Activated naive CD8-positive, alpha-beta T cell treated with anti-CD3 and anti-CD28 coated beads, Interleukin-2, amount 50 U/mL, for 16 hours (primary cell): ENCODE measurements around the gene GABRB2.
"Not testable (repeated sequence)": the region's sequence is repeated elsewhere in the genome, so short reads cannot be mapped to it uniquely, and the experiment has no call there.

Experiments used
- DNase-seq: peaks from one replicate; pipeline ENCODE4 v3.0.0-alpha.2; 2020; ENCODE audit warnings: low read depth, low spot score

The GABRB2 gene

GRCh38 chr5:161299053-161299452, 247.5 kb downstream of the GABRB2 start:
- DNase-seq = no peak

- DNase-seq = not testable (repeated sequence)
These were observed 249.1 kb downstream of the GABRB2 start for GRCh38 chr5:161297388-161297787.

- DNase-seq = no peak
These were observed 250.7 kb downstream of the GABRB2 start for GRCh38 chr5:161295721-161296250.

- no peak for DNase-seq
These were observed 258.5 kb downstream of the GABRB2 start for GRCh38 chr5:161288071-161288470.

GRCh38 chr5:161287436-161287835, 259.1 kb downstream of the GABRB2 start:
- no peak for DNase-seq

- DNase-seq = no peak
These were observed 260.4 kb downstream of the GABRB2 start for GRCh38 chr5:161286066-161286655.

- DNase-seq = no peak
These were observed 262.1 kb downstream of the GABRB2 start for GRCh38 chr5:161284445-161284844.

- DNase-seq = no peak
These were observed 263.2 kb downstream of the GABRB2 start for GRCh38 chr5:161283296-161283695.

- DNase-seq = no peak
These were observed 267.5 kb downstream of the GABRB2 start for GRCh38 chr5:161278739-161279660.

GRCh38 chr5:161277011-161277410, 269.5 kb downstream of the GABRB2 start:
- DNase-seq = no peak

GRCh38 chr5:161274951-161275350, 271.6 kb downstream of the GABRB2 start:
- no peak for DNase-seq

GRCh38 chr5:161273410-161273809, 273.1 kb downstream of the GABRB2 start:
- no peak for DNase-seq

GRCh38 chr5:161271816-161272215, 274.7 kb downstream of the GABRB2 start:
- DNase-seq = no peak

GRCh38 chr5:161269125-161269524, 277.4 kb downstream of the GABRB2 start:
- no peak for DNase-seq

- DNase-seq = no peak
These were observed 279.6 kb downstream of the GABRB2 start for GRCh38 chr5:161266954-161267353.

- no peak for DNase-seq
These were observed 281.5 kb downstream of the GABRB2 start for GRCh38 chr5:161265006-161265405.

GRCh38 chr5:161263191-161263590, 283.3 kb downstream of the GABRB2 start:
- DNase-seq = no peak

GRCh38 chr5:161261668-161262323, 284.7 kb downstream of the GABRB2 start:
- no peak for DNase-seq

- no peak for DNase-seq
These were observed 288.1 kb downstream of the GABRB2 start for GRCh38 chr5:161258438-161258837.

GRCh38 chr5:161256957-161257356, 289.6 kb downstream of the GABRB2 start:
- no peak for DNase-seq

GRCh38 chr5:161252955-161253354, 293.6 kb downstream of the GABRB2 start:
- not testable (repeated sequence) for DNase-seq

- DNase-seq = no peak
These were observed 299.8 kb downstream of the GABRB2 start for GRCh38 chr5:161246749-161247148.
